ENCODE data around the gene TOM1L2.

The TOM1L2 gene

DNA sequence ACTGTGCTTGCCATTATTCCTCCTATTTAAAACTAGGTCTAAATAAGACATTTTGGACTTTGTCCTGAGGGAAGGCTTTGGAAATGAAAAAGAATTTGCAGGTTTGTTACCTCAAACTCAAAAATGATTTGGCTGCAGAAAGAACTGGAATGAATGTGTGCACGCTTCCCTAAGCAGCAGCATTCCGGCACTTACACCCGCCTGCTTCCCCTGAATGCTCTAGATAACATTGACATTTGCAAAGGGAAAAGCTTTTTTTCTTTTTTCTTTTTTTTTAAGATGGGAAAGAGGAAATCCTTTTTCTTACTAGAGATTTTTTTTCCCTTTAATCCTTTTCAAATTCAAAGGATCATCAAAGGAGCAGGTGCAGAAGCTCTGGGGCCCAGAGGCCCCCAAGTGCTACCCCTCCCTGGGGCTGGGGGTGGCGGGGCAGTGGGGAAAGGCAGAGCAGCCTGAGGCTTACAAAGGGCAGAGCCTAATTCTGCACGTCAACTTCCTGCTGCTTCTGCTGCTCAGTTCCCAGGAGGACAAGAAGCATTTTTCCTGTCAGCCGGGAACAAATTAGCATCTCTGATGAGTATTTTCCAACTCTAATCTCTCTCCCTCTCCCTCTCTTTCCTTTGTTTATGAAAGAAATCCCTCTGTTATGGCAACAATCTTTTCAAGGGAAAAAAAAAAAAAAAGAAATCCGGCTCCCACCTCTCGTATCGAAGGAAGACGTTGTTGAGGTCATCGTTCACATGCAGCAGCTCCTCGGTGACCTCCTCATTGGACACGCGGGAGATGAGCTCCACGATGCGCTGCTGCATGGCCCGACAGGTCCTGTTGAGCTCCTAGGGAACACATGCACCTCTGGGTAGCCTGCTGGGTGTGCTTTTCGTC, 103.3 kb downstream of the TOM1L2 start:
- DNase-seq: no peak

DNA sequence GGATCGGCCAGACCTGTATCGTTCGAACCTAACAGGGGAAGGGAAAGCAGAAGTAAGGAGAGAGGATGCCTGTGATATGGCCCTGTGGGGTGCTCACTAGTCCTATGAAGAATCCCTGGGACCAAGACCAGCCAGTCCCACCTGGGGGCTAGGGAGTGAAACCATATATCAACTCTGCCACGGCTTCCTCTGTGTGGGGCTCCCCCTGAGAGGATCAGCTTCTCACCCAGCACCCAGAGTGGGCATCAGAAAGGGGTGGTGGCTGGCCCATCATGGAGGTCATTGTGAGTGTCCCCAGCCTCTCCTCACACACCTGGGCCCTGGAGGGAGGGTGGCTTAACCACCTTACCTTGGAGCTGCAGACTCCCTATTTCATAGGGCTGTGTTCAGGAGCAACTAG, 105.3 kb downstream of the TOM1L2 start:
- DNase-seq: no peak

DNA sequence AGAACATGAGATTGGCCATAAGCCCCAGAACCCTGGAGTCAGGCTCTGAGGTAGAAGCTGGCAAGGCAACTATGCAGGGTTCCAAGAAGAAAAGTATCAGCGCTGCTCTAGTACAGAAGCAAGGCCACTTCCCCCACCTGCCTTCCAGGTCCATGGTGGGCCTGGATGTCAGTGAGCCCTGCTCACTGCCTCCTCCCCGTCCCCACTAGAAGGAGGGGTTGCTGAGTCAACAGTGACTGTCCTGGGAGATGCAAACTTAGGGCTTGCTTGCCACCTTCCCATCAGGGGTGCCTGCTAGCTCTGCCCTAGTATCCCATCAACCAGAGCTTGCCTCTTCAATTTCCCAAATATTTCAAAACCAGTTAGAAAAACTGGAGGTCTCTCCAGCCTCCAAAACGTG, 105.8 kb downstream of the TOM1L2 start:
- DNase-seq: no peak

DNA sequence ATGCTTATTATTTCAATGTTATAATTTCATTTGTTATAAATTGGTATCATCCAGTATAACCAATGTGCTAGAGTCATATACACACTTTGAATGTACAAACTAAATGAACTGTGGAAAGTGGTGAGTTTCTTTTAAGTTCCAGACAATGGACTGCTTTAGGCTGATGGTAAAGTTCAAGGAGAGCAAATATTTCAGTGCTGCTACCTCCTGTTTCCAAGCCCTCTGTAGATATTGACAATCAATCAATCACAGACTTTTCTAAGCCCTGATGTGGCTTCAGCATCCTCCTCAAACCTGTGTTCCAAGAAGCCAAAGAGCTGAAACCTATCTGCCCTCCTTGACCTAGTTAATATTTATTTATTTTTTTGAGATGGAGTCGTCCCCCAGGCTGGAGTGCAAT, 107.2 kb downstream of the TOM1L2 start:
- no peak for DNase-seq

DNA sequence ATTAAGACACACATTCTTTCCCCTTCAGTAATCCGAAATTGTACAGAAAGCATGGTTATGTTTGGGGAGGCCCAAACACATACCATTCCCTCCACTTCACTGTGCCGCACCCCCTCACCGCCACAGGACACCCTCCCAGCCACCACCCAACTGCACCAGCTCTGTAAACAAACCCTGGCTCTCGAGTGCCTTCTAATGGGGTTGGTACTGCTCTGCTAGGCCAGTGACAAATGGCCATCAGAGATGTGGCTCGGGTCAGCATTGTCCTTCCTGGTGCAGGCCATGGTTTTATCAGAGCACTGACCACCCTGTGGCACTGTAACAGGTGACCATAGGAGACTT, 111.5 kb downstream of the TOM1L2 start:
- DNase-seq: no peak

DNA sequence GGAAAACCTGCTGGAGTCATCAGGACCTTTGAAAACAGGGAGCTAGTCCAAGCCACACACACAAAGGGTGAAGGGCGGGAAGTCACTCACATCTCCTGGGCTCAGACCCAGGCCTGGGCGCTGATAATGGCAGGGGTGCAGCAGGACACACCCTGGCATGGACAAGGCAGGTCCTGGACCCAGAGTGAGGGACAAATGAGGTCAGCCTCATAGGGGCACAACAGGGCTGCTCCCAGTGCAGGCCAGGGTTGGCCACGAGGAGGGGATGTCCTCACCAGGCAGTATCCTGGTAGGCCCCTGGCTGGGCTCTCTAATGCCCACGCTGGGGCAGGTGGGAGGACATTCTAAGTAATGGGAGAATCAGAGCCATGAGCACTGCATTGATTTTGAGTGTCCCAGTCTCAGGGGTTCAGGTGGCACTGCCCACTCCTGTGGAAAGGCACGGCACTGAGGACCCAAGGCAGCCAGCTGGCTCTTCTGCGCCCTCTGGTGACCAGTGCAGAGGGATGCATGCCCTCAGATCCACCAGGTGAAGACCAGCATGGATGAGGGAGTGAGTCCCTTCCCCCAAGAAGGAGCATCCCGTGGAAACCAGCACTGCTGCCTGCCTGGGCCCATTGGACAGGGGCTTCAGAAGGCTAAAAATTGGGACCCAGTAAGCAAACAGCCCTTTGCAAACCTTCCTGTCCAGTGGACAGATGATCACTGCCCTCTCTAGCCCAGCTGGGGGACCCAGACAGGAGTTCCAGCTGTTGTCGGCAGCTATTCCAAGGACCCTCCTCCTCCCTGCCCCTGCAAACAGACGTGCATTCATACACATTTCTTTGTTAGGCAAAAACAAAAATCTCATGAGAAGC, 112.1 kb downstream of the TOM1L2 start:
- DNase-seq: peak; percentile 73 to 74

DNA sequence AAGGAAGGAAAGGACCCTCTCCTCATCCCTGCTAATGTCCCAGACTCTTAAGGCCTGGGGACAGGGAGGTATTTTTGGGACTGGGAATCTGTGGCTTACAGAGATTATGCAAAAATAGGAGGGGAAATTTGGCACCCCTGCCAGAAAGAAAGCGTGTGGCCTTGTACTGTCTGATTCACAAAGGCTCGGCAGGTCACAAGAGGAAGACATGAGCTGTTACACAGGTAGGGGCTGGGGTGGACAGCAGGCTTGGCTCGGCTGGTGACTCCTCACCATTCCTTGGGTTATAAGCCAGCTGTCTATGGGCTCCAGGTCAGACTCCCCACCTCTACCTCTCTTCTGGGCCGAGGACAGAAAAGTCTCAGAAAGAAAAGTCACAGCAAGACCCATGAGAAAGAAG, 114.7 kb downstream of the TOM1L2 start:
- DNase-seq: no peak

DNA sequence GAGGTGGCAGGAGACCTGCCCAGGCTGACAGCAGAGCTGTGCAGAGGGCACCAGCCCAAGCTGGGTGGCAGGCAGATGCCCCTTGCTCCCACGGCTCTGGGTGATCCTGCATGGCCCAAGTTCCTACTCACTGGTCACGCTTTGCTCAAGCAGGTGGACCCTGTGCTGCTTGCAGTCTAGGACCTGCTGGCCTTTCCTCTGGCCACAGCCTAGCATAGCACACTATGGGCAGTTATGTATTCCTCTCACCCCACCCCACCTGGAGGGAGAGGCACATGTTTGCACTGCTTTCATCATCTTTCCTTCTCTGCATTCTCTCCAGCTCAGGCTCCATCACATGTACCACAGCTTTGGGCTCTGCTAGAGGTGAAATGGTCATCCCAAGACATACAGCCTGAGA, 115.8 kb downstream of the TOM1L2 start:
- DNase-seq: no peak

DNA sequence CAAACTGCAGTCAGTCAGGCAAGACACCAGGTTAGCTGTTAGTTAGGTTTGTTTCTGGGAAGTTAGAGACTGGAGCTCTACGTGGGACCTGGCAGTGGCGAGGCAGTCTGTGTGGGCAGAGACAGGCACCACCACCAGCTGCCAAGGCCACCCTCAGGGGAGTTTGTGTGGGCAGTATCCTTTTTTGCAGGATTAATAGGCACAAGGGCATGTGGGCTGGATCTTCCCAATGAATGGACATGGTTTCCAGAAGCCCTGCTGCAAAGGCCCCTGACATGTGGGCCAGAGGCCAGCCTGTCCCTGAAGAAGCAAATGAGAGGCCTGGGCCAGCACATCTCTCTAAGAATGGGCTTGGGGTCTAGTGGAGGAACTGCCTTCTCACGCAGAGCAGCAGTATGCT, 116.2 kb downstream of the TOM1L2 start:
- no peak for DNase-seq

DNA sequence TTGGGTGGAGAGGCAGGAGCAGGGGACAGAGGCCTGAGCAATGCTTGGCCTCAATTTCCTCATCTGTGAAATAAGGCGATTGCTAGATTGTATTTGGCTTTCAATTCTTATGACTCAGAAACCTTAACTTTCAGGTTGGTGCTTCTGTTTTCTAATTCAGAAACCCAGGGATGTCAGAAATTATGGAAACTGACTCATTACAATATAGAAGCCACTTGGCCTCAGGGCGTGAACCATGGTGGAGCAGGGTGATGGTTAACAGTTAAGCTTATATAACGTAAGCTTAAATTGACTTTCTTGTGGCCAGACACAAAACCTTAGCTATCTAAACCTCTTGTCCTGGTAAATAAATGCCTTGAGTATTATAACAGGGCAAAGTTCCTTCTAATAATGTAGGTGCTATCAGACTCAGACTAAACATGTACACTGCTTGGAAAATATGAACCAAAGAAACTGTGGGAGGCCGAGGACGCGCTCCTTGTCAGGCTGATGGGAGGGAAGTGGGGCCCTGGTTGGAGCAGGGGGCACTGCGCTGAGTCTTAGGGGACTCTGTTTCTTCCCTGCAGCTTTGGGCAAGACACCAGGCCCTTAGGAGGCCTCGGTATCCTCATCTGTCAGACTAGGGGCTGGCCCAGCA, 118.3 kb downstream of the TOM1L2 start:
- DNase-seq: peak; percentile 57 to 64

DNA sequence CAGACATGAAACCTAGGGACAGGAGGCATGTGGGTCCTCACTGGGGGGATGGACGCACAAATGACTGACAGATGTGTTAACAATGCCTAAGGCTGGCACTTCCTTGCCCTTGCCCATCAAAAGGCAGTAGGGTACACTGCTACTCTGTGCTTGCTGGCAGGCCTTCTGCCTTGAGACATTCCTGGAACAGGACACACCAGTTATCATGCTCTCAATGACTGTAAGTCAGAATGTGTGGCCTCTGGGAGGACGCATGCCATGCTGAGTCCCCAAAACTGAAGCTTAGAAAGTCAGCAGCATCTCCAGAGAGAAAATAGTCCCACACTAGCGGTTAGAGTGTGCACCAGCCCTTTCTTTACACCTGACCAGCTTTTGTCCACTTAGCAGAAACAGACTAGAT, 119.3 kb downstream of the TOM1L2 start:
- DNase-seq: no peak

DNA sequence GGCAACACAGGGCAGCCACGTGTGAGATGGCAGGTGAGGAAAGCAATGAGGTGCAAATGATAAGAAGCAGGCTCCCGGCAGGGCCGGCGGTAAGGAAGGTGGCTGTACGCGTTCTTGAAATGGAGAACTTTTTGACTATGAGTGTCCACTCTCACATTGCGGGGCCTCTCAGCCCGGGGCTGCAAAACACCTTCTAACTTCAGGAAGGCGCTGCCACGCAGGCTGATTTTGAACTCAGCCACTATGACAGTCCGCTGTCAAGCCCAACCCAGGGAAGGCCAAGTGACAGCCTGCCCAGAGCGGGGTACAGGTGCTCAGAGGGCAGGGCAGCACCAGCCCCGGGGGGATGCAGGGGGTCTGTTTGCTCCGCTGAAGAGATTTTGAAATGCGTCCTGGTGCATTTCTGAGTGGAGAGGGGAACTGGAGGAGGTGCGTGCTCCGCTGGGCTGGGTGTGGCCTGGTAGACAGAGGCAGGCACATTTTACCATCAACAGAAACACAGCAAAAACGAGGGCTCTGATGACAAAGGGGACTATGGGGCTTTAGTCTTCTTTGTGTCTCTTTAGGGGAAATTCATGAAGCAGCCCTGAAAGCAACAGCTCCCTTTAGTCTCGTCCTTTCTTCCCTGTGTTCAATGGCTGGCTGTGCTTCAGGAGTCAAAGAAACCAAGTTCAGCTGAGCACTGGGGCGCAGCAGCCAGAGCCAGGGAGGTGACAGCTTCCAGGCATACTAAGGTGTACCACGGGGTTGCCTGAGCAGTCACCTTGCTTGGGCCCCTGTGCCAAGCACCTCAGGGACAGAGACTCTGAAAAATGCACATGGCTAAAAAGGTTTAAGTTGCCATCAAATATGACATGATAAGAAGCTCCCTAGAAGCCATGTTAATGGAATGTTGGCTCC, 120.8 kb downstream of the TOM1L2 start:
- DNase-seq: no peak

DNA sequence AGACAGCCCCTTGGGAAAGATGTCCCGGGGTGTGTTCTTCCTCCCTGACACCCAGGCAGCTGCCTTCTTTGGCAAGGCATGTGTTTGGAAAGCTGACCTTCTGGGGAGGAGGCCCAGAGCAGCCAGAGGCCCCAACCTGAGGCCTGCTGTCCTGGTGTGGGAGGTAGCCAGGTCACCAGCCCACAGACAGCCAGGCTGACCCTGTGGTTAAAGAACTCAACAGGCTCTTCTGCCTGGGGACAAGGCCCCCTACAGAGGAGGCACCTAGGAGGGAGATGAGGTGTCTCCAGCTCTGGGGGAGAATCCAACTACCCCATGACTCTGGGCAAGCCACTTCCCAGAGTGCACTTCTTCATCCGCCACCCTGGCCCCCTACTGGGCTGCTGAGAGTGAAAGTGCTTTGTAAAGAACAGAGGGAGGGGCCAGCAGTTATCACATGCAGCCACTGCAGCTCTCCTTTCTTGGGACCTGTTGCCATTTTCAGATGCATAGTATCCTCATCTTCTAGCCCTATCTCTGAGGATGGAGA, 122.3 kb downstream of the TOM1L2 start:
- peak; percentile 55 to 68 for DNase-seq

DNA sequence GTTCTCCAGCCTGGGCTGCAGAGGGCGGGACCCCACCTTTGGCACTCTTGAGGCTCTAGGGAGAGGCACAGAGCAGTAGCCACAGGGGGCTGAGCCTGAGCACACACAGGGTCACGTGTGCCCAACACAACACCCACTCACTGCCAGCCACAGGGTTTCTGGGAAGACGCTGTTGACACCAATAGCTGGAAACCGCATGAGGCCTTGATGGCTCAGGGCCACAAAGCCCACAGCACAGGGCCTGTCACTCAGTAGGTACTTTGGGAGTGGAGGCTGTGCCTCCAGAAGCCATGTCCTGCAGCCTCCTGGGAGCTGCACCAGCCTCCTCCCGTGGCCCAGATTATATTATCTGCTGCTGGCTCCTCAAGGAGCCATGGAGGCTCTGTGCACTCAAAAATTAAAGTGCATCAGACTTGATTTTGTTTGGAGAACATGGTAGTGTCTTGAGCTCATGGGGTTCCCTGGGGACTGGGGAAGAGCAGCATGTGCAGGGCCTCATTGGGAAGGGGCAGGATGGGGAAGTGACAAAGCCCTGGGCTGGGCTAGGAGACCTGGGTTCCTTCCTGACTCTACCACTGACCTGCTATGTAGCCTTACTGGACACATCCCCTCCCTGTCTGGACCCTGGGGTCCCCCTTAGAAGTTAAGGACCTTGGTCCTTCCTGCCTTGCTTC, 122.9 kb downstream of the TOM1L2 start:
- peak; percentile 83 to 86 for DNase-seq

DNA sequence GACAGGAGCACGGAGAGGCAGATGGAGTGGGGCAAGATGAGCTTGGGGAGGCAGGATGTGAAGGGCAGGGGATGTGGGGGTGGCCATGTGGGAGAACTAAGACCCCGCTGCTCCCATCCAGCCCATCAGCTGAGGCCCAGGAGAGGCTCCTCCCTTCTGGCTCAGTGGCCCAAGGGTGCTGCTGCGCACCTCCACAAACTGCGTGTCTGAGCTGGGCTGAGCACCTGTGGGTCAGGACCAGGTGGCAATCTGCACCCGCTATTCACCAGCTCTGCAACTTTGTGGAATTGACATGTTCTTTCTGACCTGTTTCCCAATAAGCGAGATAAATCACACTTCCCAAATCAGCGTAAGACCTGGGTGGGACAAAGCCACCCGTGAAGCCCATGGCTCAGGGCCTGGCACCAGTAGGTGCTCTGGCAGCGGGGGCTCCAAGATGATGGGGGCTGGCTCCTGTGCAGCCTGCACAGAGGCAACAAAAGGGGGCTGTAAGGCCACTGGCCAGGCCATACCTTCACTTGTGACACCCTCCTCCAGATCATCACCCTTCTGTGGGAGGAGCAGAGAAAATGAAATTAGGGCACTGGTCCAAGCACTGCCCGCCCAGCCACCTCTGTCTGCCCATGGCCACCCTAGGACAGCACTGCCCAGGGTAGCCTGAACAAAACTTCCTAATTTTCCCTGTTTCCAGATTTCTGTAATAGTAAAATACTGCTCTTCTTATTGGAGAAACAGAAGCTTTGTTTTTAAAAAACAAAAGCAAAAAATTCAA, 123.7 kb downstream of the TOM1L2 start:
- no peak for DNase-seq

DNA sequence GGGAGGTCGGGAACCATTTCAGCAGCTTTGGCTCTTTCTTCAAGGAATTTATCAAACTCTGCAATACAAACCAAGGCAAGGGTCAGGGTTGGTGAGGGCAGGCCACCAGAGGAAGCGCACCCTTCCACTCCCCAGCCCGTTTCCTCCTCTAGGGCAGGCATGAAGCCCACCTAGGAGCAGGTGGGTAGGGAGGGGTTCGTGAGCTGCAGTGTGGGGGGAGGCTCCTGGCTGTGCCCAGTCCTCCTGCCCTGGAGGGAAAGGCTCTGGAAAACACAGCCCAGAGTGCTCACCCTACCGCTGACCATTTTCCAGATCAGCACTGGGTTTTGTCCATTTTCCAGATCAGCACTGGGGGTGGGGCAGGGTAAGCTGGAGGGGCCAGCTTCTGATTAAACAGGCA, 124.5 kb downstream of the TOM1L2 start:
- DNase-seq: no peak

DNA sequence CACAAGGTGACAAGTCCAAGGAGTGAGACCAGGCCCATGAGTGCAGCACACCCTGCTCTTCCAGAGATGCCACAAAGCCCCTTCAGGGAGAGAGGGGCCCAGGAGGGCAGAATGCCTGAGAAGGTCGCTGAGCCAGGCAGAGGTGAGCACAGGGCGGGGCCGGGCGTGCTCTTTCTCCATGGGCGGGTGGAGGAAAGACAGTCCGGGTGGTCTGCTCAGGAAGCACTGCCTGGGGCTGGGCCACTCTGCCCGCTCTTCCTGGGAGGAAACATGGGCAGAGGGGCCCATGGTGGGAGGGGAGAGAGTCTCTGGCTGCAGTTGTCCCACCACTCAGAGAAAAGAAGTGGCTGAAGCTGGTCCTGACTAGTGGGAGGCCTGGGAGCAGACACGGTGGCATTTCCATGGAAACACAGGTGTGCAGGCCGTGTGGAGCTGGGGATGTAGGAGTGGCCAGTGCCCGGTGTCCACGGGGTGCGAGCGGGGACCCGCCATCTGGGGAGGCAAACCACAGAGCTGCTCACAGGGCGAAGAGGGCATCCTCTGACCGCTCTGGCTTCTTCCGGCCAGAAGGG, 125.0 kb downstream of the TOM1L2 start:
- DNase-seq: no peak

DNA sequence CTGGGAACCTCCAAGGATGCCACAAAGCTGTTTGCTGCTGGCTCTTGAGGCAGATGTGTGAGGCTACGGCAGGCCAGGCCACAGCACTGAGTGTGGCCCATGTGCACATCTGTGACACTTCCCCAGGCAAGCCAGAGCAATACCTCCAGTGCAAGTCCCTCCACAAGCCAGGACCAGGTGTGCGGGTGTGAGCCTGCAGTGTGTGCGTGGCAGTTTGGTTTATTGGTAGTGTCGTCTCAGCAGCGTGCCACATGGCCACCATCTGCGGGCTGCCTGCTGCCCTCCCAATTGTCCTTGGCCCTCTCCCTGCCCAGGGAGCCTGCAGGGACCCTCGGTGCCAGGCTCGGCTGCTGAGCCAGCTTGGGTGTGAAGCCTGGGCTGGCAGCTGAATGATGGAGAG, 125.6 kb downstream of the TOM1L2 start:
- no peak for DNase-seq

DNA sequence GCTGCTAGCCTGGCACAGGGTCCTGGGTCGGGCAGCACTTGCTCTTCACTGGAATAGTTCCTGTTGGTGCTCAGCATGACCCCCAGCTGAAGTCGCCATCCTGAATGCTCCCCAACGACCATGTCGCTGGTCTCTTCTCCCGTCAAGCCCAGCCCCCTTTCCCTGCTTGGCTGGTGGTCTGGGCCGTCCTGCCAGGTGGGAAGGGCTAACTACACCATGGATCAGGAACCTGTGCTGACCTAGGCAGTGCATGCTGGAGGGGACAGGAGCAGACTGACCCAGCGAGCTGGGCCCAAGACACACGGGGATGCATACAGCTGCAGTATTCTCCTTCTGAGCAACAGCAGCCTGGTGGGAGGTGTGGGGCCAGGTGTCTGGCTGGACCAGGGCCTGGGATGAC, 126.2 kb downstream of the TOM1L2 start:
- DNase-seq: no peak

DNA sequence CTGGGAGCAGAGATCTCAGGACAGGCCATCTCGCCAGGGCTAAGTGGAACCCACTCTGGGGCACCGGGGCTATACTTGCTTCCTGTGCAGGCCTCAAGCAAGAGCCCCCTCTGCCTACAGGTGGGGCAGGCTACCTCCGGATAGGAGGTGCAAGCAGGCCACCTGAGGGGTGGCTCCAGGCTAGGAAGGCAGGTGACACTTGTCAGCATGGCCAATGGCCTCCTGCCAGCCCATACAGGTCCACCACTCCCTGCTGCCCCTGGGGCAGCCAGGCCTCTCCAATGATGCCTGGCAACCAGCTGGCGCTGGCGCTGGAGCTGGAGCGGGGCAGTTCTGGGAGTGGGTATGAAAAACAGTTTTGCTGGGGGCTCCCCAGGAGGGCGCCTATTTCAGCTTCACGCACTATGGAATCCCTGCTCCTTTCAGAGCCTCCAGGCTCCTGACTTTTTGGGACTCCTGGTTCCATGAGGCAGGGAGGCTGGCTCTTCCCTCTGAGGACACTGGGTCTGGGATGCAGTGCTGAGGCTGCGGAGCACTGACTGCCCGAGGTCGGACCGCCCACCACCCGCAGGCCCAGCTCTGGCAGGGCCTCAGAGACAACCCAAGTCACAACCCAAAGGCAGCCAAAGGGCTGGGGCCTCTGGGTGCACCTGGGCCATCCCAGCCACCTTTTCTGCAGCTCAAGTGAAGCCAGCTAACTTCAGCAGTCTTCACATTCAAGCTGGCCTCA, 127.0 kb downstream of the TOM1L2 start:
- no peak for DNase-seq
